DOHH2 (cell line): ENCODE results near the gene KRTAP1-5.

Experiments used
- CTCF ChIP-seq: fragments of 200-600 bp; sonication (generic); IDR thresholded peaks from one replicate; pipeline ENCODE4 v1.5.1; 2014; ENCODE audit warnings: antibody characterized with exemption, mild to moderate bottlenecking, low read depth, low read length; ENCODE audit not compliant: poor library complexity, severe bottlenecking
- EZH2phosphoT487 ChIP-seq: fragments of 200-600 bp; sonication (generic); IDR thresholded peaks from 2 replicates; pipeline ENCODE4 v1.6.1; 2017; ENCODE audit warnings: borderline replicate concordance, mild to moderate bottlenecking, antibody characterized with exemption, low read length, moderate library complexity, mixed read lengths

GRCh38 chr17:40984226-40984625, 42.8 kb downstream of the KRTAP1-5 start, which contains the start of gene KRT40:
- TF ChIP-seq CTCF, result no peak
- TF ChIP-seq EZH2phosphoT487, result no peak
